ENCODE data around the gene TRPC4AP.
"Not testable (repeated sequence)": the region's sequence is repeated elsewhere in the genome, so short reads cannot be mapped to it uniquely, and the experiment has no call there.

Gene TRPC4AP

DNA sequence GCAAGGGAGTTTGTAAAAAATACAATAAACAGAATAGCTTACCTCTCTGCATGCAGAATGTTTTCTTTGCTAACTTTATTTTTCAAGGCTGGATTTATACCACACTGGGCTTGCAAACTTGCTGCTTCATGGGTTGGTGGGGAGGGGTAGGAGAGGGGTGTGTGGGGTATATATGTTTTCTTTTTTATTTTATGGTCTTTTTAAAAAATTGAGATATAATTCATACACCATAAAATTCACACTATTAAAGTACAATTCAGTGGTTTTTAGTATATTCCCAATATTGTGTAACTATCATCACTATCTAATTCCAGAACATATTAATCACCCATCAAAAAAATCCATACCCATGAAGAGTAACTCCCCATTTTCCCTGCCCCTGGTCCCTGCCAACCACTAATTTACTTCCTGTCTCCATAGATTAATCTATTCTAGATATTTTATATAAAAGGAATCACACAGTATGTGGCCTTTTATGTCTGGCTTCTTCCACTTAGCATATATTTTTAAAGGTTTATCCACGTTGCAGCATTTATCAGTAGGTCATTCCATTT is 14.3 kb upstream of the TRPC4AP start:
- no peak for DNase-seq (ENCODE audit: low read depth, low spot score)

DNA sequence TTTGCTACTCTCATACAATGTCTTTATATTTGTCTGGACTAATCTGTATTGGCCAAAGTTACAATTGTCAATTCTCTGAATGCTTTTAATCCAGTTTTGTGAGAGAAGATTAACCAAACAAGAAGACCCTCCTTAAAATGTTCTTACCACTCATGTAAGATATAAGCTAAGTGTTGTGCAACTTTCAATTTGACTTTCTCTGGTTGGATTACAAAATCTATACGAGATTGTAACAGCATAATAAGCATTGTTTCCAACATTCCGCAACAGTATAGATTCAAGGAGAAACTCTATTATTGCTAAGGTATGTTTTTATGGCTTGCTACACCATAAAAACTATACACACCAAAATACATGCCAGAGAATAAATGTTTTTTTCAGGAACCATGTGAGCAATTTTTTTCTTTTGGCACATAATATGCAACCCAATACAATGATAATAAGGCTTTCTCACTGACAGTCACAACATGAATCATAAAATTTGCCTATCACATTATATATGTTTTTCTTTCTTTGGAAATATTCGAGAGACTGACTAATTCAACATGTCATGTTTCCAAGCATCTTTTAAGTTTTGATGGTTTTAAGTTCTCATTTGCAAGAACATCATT is 12.2 kb upstream of the TRPC4AP start:
- DNase-seq (ENCODE audit: low read depth, low spot score) = no peak

DNA sequence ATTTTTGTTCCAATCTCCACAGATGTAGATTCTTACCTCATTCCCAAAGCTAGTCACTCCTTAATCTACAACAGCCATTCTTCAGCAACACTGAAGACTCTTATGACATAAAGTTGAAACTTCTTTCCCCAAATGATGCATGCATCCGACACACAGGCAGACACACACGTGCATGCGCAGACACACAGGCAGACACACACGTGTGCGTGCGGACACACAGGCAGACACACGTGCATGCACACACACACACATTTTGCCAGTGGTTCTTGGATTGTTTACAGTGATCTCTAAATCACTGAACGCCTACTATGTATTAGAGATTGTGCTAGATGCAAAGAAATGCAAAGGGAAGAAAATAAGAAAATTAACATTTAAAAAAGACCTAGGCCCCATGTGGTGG is 9.0 kb upstream of the TRPC4AP start:
- no peak for DNase-seq (ENCODE audit: low read depth, low spot score)

DNA sequence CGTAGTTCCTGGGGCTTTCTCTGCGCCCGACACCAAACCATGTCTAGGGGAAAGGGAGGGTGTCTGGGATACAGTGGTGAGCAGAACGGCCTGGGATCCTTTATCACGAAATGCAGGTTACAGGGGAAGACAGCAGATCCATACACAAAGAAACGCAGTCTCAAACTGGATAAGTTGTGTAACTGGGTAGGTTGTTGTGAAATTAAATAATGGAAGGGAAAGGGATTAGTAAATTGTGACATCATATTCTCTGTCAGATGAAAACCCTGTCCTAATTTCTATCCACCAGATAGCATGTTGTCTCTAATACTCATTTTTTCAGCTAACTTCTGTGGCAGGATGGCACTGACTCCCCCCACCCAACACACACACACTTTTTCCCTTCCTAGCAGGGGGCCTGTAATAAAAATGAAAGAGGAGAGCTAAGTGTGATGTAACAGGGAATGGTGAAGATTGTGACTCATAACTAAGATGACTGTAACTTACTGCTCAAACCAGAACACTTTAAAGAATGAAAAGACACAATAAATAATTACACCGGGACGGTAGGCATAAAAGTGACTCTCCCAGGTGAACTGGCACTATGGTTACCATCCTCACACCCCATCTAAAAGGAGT is 769 bp upstream of the TRPC4AP start:
- peak; percentile 56 for DNase-seq (ENCODE audit: low read depth, low spot score)

DNA sequence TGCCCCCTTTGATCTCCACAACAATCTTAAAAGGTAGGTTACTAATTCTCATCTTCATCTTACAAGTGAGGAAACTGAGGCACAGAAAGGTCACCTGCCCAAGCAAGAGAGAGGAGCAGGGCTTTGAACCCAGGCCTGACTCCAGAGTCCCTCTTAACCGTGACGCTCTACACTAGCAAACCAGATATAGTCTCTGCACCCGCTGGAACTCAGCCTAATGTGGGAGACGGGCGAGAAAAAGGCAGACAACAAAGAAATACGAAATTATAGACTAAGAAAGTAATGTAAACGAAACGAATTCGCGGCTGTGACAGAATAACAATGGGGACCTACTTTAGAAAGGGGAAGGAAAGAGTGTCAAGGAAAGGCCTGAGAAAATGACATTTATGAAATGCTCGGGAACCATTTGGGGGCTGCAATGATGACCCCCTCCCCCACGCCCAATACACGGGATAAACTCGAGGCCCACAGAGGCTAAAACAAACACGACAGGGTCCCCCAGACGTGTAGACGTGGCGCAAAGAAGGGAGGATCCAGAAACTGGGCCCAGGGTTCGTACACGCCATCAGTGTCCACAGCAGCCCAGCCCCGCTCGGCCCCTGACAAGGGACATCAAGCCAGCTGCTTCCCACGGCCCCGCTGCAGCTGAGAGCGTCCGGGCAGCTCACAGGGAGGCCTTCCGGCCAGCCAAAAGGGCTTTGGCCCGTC is 637 bp downstream of the TRPC4AP start:
- peak; percentile 45 for DNase-seq (ENCODE audit: low read depth, low spot score)

DNA sequence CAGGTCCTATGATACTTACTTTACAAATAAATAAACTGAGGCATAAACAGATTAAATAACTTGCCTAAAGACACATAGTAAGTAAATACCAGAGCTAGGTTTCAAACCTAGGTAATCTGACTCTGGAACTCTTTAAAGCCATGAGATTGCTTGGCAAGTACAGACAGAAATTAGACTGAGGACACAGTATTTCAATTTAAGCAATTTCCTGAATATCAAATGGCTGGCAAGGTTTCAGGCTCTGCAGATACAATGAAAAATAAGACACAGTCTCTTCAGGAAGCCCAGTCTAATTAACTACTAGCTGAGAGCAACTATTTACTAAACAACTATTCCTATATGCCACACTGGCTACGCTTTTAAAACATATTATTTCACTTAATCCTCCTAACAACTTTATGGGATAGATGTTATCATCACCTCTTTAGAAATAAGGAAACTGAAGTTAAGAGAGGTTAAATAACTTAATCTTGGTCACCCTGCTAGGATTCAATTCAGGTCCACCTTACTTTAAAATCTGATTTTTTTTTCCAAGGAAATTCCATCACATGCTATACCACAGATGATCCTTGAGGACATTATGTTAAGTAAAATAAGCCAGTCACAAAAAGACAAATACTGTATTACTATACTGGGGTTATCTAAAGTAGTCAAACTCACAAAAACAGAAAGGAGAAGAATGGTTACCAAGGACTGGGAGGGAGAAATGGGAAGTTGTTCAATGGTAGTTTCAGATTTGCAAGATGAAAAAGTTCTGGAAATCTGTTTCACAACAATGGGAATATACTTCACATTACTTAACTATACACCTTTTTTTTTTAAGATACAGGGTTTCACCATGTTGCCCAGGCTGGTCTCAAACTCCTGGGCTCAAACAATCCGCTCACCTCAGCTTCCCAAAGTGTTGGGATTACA is 4.1 kb downstream of the TRPC4AP start:
- no peak for DNase-seq (ENCODE audit: low read depth, low spot score)

DNA sequence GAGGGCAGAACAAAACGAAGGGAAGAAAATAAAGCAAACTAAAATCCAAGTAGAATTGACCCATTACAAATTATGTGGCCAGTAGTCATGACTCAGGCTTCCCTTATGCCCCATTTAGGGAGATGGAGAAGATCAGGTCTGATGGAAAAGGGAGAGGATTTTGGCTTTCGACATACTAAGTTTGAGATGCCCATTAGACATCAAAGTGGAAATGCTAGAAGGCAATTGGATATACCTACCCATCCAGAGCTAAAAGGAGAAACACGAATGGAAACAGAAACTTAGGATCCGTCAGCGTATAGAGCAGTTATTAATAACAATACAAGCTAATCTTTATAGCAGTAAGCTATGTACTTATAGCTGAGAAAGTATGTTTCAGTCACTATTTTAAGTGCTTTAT is 4.8 kb downstream of the TRPC4AP start:
- DNase-seq (ENCODE audit: low read depth, low spot score) = no peak

DNA sequence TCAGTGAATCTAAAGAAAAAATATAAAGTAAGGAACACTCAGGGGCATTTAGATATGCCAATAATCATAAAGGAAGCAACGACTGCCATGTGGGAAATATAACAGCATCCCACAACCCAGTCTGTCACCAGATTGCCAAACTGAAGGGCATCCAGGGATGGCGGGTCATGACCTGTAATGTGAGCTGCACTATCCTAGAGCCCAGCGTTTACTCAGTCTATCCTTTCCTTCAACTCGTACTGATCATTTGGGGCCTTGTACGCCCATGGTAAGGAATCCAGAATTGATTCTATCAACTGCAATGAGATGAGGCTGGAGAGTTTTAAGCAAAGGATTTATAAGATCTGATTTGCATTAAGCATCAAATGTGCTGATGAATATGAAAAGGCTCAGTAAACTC is 5.3 kb downstream of the TRPC4AP start:
- DNase-seq (ENCODE audit: low read depth, low spot score) = no peak

DNA sequence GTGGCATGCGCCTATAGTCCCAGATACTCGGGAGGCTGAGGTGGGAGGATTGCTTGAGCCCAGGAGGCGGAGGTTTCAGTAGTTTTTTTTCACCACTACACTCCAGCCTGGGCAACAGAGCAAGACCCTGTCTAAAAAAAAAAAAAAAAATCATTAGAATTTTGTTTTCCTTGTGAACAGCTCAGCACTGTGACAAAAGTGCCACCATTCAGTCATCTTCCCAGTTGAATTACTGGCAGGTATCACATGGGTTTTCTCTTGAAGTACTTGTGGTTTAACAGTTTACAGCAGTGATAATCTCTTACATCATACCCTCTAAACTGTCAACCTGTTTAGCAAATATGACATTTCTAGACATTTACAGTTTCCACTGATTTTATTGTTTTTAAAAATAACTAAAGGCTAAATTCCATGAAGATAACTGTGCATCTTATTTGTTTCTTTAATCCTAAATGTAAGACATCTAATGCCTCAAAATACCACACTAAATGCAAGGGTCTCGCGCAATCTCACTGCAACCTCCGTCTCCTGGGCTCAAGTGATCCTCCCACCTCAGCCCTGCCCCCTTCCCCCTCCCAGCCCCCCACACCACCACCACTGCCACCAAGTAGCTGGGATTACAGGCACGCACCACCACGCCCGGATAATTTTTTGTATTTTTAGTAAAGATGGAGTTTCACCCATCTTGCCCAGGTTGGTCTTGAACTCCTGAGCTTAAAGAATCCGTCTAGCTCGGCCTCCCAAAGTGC is 7.0 kb downstream of the TRPC4AP start:
- no peak for DNase-seq (ENCODE audit: low read depth, low spot score)

DNA sequence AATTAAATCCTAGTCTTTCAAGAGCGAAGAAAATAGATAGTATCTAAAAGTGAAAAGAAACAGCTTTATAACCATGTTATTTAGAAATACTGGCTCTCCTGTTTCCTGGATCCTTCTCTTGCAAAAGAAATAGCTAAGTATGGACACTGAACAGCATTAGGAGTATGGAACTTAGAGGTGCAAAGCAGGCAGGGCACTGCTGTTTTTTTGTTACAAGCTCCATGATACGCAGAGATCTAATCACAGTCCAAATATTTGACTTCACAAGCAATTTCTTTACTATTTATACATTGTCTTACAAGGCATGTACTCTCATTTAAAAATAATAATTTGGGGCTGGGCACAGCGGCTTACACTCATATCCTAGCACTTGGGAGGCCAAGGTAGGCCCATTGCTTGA is 7.6 kb downstream of the TRPC4AP start:
- no peak for DNase-seq (ENCODE audit: low read depth, low spot score)

DNA sequence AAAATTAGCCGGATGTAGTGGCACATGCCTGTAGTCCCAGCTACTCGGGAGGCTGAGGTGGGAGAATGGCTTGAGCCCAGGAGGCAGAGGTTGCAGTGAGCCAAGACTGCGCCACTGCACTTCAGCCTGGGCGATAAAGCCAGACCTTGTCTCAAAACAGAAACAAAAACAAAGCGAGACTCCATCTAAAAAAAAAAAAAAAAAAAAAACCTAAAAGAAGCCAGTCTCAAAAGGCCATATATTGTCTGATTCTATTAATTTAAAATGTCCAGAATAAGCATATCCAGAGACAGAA is 12.3 kb downstream of the TRPC4AP start:
- DNase-seq (ENCODE audit: low read depth, low spot score) = not testable (repeated sequence)

DNA sequence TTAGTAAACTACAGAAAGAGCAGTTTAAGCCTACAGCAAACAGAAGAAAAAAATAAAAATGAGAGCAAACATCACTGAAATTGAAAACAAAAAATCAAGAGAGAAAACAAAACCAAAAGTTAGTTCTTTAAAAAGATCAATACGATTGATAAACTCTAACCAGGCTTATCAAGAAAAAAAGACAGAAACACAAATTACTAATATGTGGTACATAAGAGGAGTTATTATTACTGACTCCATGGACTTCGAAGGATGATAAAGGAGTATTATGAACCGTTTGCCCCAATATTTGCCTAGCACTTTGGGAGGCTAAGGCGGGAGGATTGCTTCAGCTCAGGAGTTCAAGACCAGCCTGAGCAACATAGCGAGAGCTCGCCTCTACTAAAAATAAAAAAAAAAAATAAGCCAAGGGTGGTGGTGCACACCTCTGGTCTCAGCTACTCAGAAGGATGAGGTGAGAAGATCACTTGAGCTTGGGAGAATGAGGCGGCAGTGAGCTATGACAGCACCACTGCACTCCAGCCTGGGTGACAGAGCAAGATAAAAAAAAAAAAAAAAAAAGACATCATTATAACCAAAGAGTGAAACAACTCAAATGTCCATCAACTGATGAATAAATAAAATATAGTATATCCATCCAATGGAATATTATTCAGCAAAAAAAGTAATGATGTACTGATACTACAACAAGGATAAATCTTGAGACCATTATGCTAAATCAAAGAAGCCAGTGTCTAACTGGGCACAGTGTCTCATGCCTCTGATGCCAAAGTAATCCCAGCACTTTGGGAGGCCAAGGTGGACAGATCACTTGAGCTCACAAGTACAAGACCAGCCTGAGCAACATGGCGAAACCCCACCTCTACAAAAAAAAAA is 12.9 kb downstream of the TRPC4AP start:
- no peak for DNase-seq (ENCODE audit: low read depth, low spot score)

DNA sequence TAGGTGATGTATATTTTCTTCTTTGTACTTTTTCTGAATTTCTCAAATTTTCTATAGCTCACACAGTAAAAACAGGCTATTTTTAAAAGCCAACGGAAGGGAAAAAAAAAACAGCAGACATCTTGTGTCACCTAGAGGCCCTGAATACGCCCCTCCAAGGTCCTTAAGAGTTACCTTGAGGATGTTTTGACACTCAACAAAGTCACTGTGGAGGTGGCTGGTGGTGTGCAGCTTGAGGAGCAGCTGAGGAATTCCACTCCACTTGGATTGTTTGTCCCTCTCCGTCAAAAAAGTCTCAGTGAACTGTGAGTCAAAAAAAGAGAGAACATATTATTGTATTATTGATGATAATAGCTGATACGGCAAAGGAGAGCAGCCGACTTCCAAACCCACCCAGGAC is 14.7 kb downstream of the TRPC4AP start:
- DNase-seq (ENCODE audit: low read depth, low spot score) = no peak

DNA sequence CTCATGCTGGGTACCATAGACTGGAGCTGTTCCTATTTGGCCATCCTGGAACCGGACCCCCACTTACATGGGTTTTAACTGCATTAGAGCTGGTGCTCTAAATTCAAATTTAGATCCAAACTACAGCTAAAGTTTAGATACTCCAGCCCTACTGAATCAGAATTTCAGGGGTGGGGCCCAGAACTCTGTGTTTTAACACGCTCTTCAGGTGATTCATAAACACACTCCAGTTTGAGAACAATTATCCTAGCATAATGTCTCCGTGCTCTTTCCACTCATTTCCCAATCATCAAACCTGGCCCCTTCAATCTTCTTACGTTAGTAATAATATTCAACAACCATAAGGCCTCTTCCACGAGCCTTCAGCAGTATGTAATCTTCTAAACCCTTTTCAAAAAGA is 15.3 kb downstream of the TRPC4AP start:
- no peak for DNase-seq (ENCODE audit: low read depth, low spot score)

DNA sequence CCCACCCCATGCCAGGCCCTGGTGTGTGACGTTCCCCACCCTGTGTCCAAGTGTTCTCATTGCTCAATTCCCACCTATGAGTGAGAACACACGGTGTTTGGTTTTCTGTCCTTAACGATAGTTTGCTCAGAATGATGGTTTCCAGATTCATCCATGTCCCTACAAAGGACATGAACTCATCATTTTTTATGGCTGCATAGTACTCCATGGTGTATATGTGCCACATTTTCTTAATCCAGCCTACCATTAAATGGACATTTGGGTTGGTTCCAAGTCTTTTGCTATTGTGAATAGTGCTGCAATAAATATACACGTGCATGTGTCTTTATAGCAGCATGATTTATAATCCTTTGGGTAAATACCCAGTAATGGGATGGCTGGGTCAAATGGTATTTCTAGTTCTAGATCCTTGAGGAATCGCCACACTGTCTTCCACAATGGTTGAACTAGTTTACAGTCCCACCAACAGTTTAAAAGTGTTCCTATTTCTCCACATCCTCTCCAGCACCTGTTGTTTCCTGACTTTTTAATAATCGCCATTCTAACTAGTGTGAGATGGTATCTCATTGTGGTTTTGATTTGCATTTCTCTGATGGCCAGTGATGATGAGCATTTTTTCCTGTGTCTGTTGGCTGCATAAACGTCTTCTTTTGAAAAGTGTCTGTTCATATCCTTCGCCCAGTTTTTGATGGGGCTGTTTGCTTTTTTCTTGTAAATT is 21.0 kb downstream of the TRPC4AP start:
- not testable (repeated sequence) for DNase-seq (ENCODE audit: low read depth, low spot score)

DNA sequence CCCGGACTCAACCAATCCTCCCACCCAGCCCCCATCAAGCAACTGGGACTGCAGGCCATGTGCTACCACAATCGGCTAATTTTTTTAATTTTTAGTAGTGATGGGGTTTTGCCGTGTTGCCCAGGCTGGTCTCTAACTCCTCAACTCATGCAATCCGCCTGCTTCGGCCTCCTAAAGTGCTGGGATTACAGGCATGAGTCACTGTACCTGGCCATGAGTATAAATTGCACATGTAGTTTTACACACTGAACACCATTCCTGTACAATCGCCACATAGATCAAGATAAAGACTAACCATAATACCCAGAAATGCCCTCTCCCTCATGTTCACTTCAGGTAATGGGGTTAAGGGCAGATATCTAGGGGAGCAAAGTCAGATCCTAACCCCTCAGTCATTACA is 26.4 kb downstream of the TRPC4AP start:
- no peak for DNase-seq (ENCODE audit: low read depth, low spot score)

DNA sequence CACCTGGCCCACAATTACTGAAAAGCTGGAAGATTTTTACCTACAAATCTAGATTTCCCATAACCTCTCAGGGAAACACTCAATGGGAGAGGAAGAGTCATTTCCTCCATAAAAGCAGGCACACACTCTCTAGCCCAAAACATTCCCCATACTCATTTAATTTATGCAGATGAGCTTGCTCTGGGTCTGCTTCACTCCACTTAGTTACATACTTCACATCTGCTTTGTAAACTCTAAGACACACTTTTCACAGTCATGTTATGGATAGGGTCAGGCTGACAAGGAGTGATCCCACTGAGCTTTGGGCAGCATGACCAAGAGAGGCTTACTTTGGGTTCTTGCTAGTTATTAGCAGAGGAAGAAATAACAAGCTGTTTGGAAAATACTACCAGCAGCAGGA is 27.4 kb downstream of the TRPC4AP start:
- DNase-seq (ENCODE audit: low read depth, low spot score) = no peak

DNA sequence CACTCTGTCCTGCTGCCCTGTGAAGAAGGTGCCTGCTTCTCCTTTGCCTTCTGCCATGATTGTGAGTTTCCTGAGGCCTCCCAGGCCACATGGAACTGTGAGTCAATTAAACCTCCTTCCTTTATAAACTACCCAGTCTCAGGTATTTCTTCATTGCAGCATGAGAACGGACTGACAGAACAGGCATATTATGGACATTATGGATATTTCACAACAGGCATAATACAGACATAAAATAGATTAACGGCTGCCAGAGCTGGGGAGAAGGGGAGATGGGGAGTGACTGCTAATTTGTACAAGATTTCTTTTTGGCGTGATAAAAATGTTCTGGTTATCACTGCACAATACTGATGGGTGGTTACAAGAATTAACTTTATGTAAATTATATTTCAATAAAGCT is 29.4 kb downstream of the TRPC4AP start:
- no peak for DNase-seq (ENCODE audit: low read depth, low spot score)

DNA sequence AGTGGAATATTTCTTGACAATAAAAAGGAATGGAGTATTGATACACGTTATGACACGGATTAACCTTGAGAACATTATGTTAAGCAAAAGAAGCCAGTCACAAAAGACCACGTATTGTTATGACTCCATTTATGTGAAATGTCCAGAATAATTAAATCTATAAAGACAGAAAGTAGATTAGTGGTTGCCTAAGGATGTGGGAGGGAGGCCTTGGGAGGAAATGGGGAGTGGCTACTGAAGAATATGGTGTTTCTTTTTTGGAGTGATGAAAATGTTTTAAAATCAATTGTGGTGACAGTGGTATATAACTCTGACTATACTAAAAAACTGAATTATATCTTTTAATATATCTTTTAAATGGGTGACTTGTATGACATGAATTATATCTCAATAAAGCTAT is 30.1 kb downstream of the TRPC4AP start:
- no peak for DNase-seq (ENCODE audit: low read depth, low spot score)

DNA sequence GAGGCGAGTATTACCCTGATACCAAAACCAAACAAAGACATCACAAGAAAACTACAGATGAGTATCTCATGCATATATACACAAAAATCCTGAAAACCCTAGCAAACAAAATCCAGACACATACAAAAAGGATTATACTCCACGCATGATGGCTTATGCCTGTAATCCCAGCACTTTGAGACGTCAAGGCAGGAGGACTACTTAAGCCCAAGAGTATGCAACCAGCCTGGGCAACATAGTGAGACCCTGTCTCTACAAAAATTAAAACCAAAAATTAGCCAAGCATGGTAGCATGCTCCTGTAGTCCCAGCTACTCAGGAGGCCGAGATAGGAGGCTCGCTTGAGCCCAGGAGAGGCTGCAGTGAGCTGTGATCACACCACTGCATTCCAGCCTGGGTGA is 32.4 kb downstream of the TRPC4AP start:
- no peak for DNase-seq (ENCODE audit: low read depth, low spot score)

Measured in astrocyte of the hippocampus (primary cell).